ENCODE data around the gene ABCA13.

ABCA13 gene

DNA sequence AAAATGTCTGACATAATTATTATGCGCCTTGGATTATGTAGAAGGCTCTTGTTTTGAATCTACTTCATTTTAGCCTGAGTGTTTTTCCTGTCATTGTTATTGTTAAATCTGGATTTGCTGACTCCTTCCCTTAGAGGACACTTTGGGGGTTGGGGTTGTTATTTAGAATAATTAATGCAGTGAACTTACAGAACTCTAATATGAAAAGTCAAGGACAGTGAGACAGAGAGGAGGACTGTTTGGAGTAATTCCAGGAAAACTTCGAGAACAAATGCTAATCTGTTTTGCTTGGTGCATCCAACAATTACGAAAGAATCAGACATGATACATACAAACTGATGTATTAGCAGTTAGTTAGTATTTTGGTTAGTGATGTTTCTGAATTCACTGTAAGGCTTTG is 146.1 kb downstream of the ABCA13 start:
- Histone ChIP-seq H3K4me2 (ENCODE audit: low read depth, low read length, poor library complexity, severe bottlenecking) (no peak overlapping the region), H3K4me3 (ENCODE audit: low read length, poor library complexity, severe bottlenecking) (no peak overlapping the region), H3K4me1 (ENCODE audit: insufficient read depth, low read length, poor library complexity, severe bottlenecking) (no peaks in the 10 kb centered on the region), H3K9me3 (ENCODE audit: insufficient read depth, low read depth, low read length) (no peaks in the 10 kb centered on the region), H3K9me2 (replicated peaks; ENCODE audit: low read depth, low read length) (no peaks in the 10 kb centered on the region), H3K79me2 (ENCODE audit: insufficient read depth, low read length) (no peaks in the 10 kb centered on the region), H2AFZ (ENCODE audit: low read length) (no peak overlapping the region), H4K20me1 (ENCODE audit: insufficient read depth, low read length, poor library complexity, severe bottlenecking) (no peaks in the 10 kb centered on the region), H3K9ac (ENCODE audit: low read depth, low read length, poor library complexity, severe bottlenecking) (no peak overlapping the region), H3F3A (ENCODE audit: low read depth) (no peaks in the 10 kb centered on the region), H3K36me3 (ENCODE audit: insufficient read depth, low read length) (no peaks in the 10 kb centered on the region), H3K27me3 (ENCODE audit: insufficient read depth, low read length, poor library complexity, severe bottlenecking) (no peaks in the 10 kb centered on the region)
- no peak for TF ChIP-seq CTCF (conservative IDR thresholded peaks at IDR 0.05; ENCODE audit: low read length)
- no peak for TF ChIP-seq EZH2phosphoT487 (IDR thresholded peaks at IDR 0.05; ENCODE audit: borderline replicate concordance)

GRCh38 chr7:48321319-48322010 is 150.2 kb downstream of the ABCA13 start:
- Histone ChIP-seq H2AFZ (ENCODE audit: low read length) (no peak overlapping the region), H3K4me2 (ENCODE audit: low read depth, low read length, poor library complexity, severe bottlenecking) (no peak overlapping the region), H3K36me3 (ENCODE audit: insufficient read depth, low read length) (no peaks in the 10 kb centered on the region), H3K9me2 (replicated peaks; ENCODE audit: low read depth, low read length) (no peaks in the 10 kb centered on the region), H3K27me3 (ENCODE audit: insufficient read depth, low read length, poor library complexity, severe bottlenecking) (no peaks in the 10 kb centered on the region), H3K9me3 (ENCODE audit: insufficient read depth, low read depth, low read length) (peaks cover 3% of the 10 kb centered on the region; the same call in 1 of the 2 replicates), H3K4me3 (ENCODE audit: low read length, poor library complexity, severe bottlenecking) (no peak overlapping the region), H4K20me1 (ENCODE audit: insufficient read depth, low read length, poor library complexity, severe bottlenecking) (no peaks in the 10 kb centered on the region), H3F3A (ENCODE audit: low read depth) (no peaks in the 10 kb centered on the region), H3K4me1 (ENCODE audit: insufficient read depth, low read length, poor library complexity, severe bottlenecking) (no peaks in the 10 kb centered on the region), H3K79me2 (ENCODE audit: insufficient read depth, low read length) (no peaks in the 10 kb centered on the region), H3K9ac (ENCODE audit: low read depth, low read length, poor library complexity, severe bottlenecking) (no peak overlapping the region)
- TF ChIP-seq EZH2phosphoT487 (IDR thresholded peaks at IDR 0.05; ENCODE audit: borderline replicate concordance): no peak
- TF ChIP-seq CTCF (conservative IDR thresholded peaks at IDR 0.05; ENCODE audit: low read length): no peak

- H3K9me2 ChIP-seq (replicated peaks; ENCODE audit: low read depth, low read length): no peaks in the 10 kb centered on the region
- H3K79me2 ChIP-seq (ENCODE audit: insufficient read depth, low read length): no peaks in the 10 kb centered on the region
- no peaks in the 10 kb centered on the region for H4K20me1 ChIP-seq (ENCODE audit: insufficient read depth, low read length, poor library complexity, severe bottlenecking)
- H3K9me3 ChIP-seq (ENCODE audit: insufficient read depth, low read depth, low read length): no peaks in the 10 kb centered on the region
- H3K4me1 ChIP-seq (ENCODE audit: insufficient read depth, low read length, poor library complexity, severe bottlenecking): no peaks in the 10 kb centered on the region
- no peak overlapping the region for H2AFZ ChIP-seq (ENCODE audit: low read length)
- H3K4me2 ChIP-seq (ENCODE audit: low read depth, low read length, poor library complexity, severe bottlenecking): no peak overlapping the region
- H3K36me3 ChIP-seq (ENCODE audit: insufficient read depth, low read length): no peaks in the 10 kb centered on the region
- no peak overlapping the region for H3K9ac ChIP-seq (ENCODE audit: low read depth, low read length, poor library complexity, severe bottlenecking)
- no peaks in the 10 kb centered on the region for H3K27me3 ChIP-seq (ENCODE audit: insufficient read depth, low read length, poor library complexity, severe bottlenecking)
- TF ChIP-seq CTCF (conservative IDR thresholded peaks at IDR 0.05; ENCODE audit: low read length) (peak; percentile 27; the same call in 1 of the 2 replicates), EZH2phosphoT487 (IDR thresholded peaks at IDR 0.05; ENCODE audit: borderline replicate concordance) (no peak)
- H3F3A ChIP-seq (ENCODE audit: low read depth): no peaks in the 10 kb centered on the region
- no peak overlapping the region for H3K4me3 ChIP-seq (ENCODE audit: low read length, poor library complexity, severe bottlenecking)
These were observed 165.9 kb downstream of the ABCA13 start for GRCh38 chr7:48337012-48337621.

Measured in Loucy (cell line).